H9 (cell line): ENCODE results near the gene EVI5. TPM values are rescaled to one million over a fixed set of nuclear protein-coding genes. Genes with fewer than 3 reads are reported as not detected.

Experiments used
- DNase-seq: peaks from one replicate; pipeline ENCODE4 v3.0.0-alpha.2; 2017
- H2AFZ ChIP-seq: one replicate; pipeline ENCODE4 v1.6.1; 2013; ENCODE audit warnings: mild to moderate bottlenecking, low read length, control low read depth, moderate library complexity
- H2AK5ac ChIP-seq: 2 replicates; pipeline ENCODE4 v1.6.1; 2013; ENCODE audit warnings: low read length, control low read depth, mixed read lengths; ENCODE audit not compliant: insufficient read length
- H2BK120ac ChIP-seq: one replicate; pipeline ENCODE4 v1.6.1; 2013; ENCODE audit warnings: low read depth, mild to moderate bottlenecking, low read length, control low read depth, inconsistent platforms; ENCODE audit not compliant: poor library complexity, severe bottlenecking
- H2BK12ac ChIP-seq: 2 replicates; pipeline ENCODE4 v1.6.1; 2013; ENCODE audit warnings: low read length, control low read depth, mixed read lengths, low read depth; ENCODE audit not compliant: insufficient read length
- H2BK15ac ChIP-seq: 2 replicates; pipeline ENCODE4 v1.6.1; 2013; ENCODE audit warnings: low read depth, low read length, control low read depth
- H2BK20ac ChIP-seq: one replicate; pipeline ENCODE4 v1.6.1; 2013; ENCODE audit warnings: low read depth, mild to moderate bottlenecking, low read length, control low read depth, inconsistent platforms; ENCODE audit not compliant: poor library complexity, severe bottlenecking
- H2BK5ac ChIP-seq: 2 replicates; pipeline ENCODE4 v1.6.1; 2013; ENCODE audit warnings: low read length, control low read depth, mixed read lengths; ENCODE audit not compliant: insufficient read length
- H3K14ac ChIP-seq: 2 replicates; pipeline ENCODE4 v1.6.1; 2013; ENCODE audit warnings: low read length, control low read depth; ENCODE audit not compliant: insufficient read depth
- H3K18ac ChIP-seq: 2 replicates; pipeline ENCODE4 v1.6.1; 2013; ENCODE audit warnings: low read depth, mild to moderate bottlenecking, mixed read lengths, low read length, control low read depth; ENCODE audit not compliant: insufficient read length
- H3K23ac ChIP-seq: 2 replicates; pipeline ENCODE4 v1.6.1; 2013; ENCODE audit warnings: low read length, control low read depth, mixed read lengths, low read depth; ENCODE audit not compliant: insufficient read length
- H3K23me2 ChIP-seq: 2 replicates; pipeline ENCODE4 v1.6.1; 2013; ENCODE audit warnings: low read depth, mild to moderate bottlenecking, mixed read lengths, low read length, control low read depth; ENCODE audit not compliant: insufficient read length, poor library complexity, severe bottlenecking
- H3K27ac ChIP-seq: 2 replicates; pipeline ENCODE4 v1.5.1; 2013; ENCODE audit warnings: low read length, control low read depth, mixed read lengths, low read depth; ENCODE audit not compliant: insufficient read length
- H3K27me3 ChIP-seq: 2 replicates; pipeline ENCODE4 v1.6.1; 2013; ENCODE audit warnings: low read length, control low read depth, inconsistent platforms; ENCODE audit not compliant: insufficient read depth
- H3K4ac ChIP-seq: 2 replicates; pipeline ENCODE4 v1.6.1; 2013; ENCODE audit warnings: low read depth, mild to moderate bottlenecking, control low read depth, inconsistent platforms, low read length, moderate library complexity
- H3K4me1 ChIP-seq: 2 replicates; pipeline ENCODE4 v1.6.1; 2013; ENCODE audit warnings: low read length, control low read depth, inconsistent platforms; ENCODE audit not compliant: insufficient read depth
- H3K4me2 ChIP-seq: 2 replicates; pipeline ENCODE4 v1.6.1; 2013; ENCODE audit warnings: low read length, control low read depth, mixed read lengths; ENCODE audit not compliant: insufficient read length, insufficient read depth
- H3K56ac ChIP-seq: 2 replicates; pipeline ENCODE4 v1.6.1; 2013; ENCODE audit warnings: low read depth, mild to moderate bottlenecking, mixed read lengths, low read length, control low read depth; ENCODE audit not compliant: insufficient read length
- H3K79me1 ChIP-seq: 2 replicates; pipeline ENCODE4 v1.6.1; 2013; ENCODE audit warnings: low read depth, mild to moderate bottlenecking, moderate library complexity, low read length, control low read depth, inconsistent platforms; ENCODE audit not compliant: insufficient read depth, poor library complexity, severe bottlenecking
- H3K79me2 ChIP-seq: 2 replicates; pipeline ENCODE4 v1.6.1; 2013; ENCODE audit warnings: low read length, control low read depth, inconsistent platforms; ENCODE audit not compliant: insufficient read depth
- H3K9ac ChIP-seq: 2 replicates; pipeline ENCODE4 v1.6.1; 2013; ENCODE audit warnings: low read length, control low read depth, mixed read lengths; ENCODE audit not compliant: insufficient read length; ENCODE audit errors: extremely low read depth
- H3K9me3 ChIP-seq: one replicate; pipeline ENCODE4 v1.6.1; 2013; ENCODE audit warnings: low read depth, low read length, inconsistent platforms; ENCODE audit not compliant: control insufficient read depth
- H3T11ph ChIP-seq: one replicate; pipeline ENCODE4 v1.6.1; 2013; ENCODE audit warnings: mild to moderate bottlenecking, low read length, control low read depth, inconsistent platforms
- H4K20me1 ChIP-seq: one replicate; pipeline ENCODE4 v1.6.1; 2013; ENCODE audit not compliant: control insufficient read depth, insufficient read length, insufficient read depth
- H4K5ac ChIP-seq: 2 replicates; pipeline ENCODE4 v1.6.1; 2013; ENCODE audit warnings: low read depth, mild to moderate bottlenecking, mixed read lengths, low read length, control low read depth; ENCODE audit not compliant: insufficient read length
- H4K8ac ChIP-seq: replicated peaks from 2 replicates; pipeline ENCODE4 v1.6.1; 2013; ENCODE audit warnings: low read length, control low read depth, mixed read lengths, low read depth; ENCODE audit not compliant: insufficient read length
- H4K91ac ChIP-seq: 2 replicates; pipeline ENCODE4 v1.6.1; 2013; ENCODE audit warnings: low read depth, mild to moderate bottlenecking, moderate library complexity, mixed read lengths, low read length, control low read depth; ENCODE audit not compliant: insufficient read length
- H3K27ac Mint-ChIP-seq, 3 experiments: 2 replicates in 2 of 3; 3 replicates in 1 of 3; pipeline ENCODE4 v1.8.0; 2020 to 2021; ENCODE audit warnings: mixed read lengths in 3 of 3, mild to moderate bottlenecking in 1 of 3, moderate library complexity in 1 of 3
- H3K27me3 Mint-ChIP-seq: 2 replicates; pipeline ENCODE4 v1.8.0; 2021; ENCODE audit warnings: low read depth, mild to moderate bottlenecking, moderate library complexity, mixed read lengths
- H3K36me3 Mint-ChIP-seq, 3 experiments: 2 replicates in 2 of 3; 3 replicates in 1 of 3; pipeline ENCODE4 v1.8.0; 2020 to 2021; ENCODE audit warnings: low read depth in 3 of 3, mixed read lengths in 3 of 3; ENCODE audit not compliant: insufficient read depth in 1 of 3
- H3K4me1 Mint-ChIP-seq, 2 experiments: 2 replicates each; pipeline ENCODE4 v1.8.0; 2020; ENCODE audit warnings: mixed read lengths in 2 of 2
- H3K4me3 Mint-ChIP-seq, 2 experiments: 2 replicates in 1 of 2; 3 replicates in 1 of 2; pipeline ENCODE4 v1.8.0; 2020 to 2021; ENCODE audit warnings: mild to moderate bottlenecking in 2 of 2, mixed read lengths in 2 of 2, moderate library complexity in 1 of 2
- H3K9me3 Mint-ChIP-seq, 2 experiments: 2 replicates in 1 of 2; 3 replicates in 1 of 2; pipeline ENCODE4 v1.8.0; 2020; ENCODE audit warnings: mild to moderate bottlenecking in 2 of 2, mixed read lengths in 2 of 2, moderate library complexity in 1 of 2
- WGBS: extraction: QIAGEN DNeasy Blood & Tissue Kit; methylation state at CpG from one replicate; pipeline ENCODE4 v1.1.7; 2013; ENCODE audit warnings: missing lambda C conversion rate, low lambda C conversion rate, mixed read lengths; ENCODE audit not compliant: insufficient read length; ENCODE audit errors: extremely low coverage; 5-methylcytosine and 5-hydroxymethylcytosine counted together
- total RNA-seq: library from RNA; stranded (reverse); gene quantifications from 2 replicates; pipeline ENCODE4 v1.2.1, GENCODE V29; 2021
- TF ChIP-seq, protein P1 (sequence below): fragments of 200-600 bp; sonication (generic); conservative IDR thresholded peaks from 3 replicates; pipeline ENCODE4 v1.8.0; 2021; ENCODE audit warnings: antibody characterized with exemption, mild to moderate bottlenecking

The EVI5 gene
- total RNA-seq, 1 experiment from 2014 or later = 9.7 TPM

- Histone ChIP-seq H3K23ac (no peak overlapping the region), H4K91ac (no peak overlapping the region), H3K9ac (no peak overlapping the region), H3K4ac (no peak overlapping the region), H3K4me1 (no peaks in the 10 kb centered on the region), H3K18ac (no peak overlapping the region), H4K5ac (no peak overlapping the region), H3T11ph (no peak overlapping the region), H2BK20ac (no peak overlapping the region), H2AFZ (no peak overlapping the region), H2AK5ac (no peak overlapping the region), H3K14ac (no peak overlapping the region), H3K4me2 (no peak overlapping the region), H3K9me3 (no peaks in the 10 kb centered on the region), H3K56ac (no peak overlapping the region), H3K27me3 (no peaks in the 10 kb centered on the region), H2BK15ac (no peak overlapping the region), H2BK12ac (no peak overlapping the region), H3K79me1 (no peaks in the 10 kb centered on the region), H2BK120ac (no peak overlapping the region), H3K23me2 (no peaks in the 10 kb centered on the region), H4K8ac (no peak overlapping the region), H2BK5ac (no peak overlapping the region), H4K20me1 (no peaks in the 10 kb centered on the region), H3K27ac (no peak overlapping the region), H3K79me2 (no peaks in the 10 kb centered on the region)
- no CpG with 5 or more reads among the region's 2 CpGs for WGBS
- TF ChIP-seq, protein P1, sequence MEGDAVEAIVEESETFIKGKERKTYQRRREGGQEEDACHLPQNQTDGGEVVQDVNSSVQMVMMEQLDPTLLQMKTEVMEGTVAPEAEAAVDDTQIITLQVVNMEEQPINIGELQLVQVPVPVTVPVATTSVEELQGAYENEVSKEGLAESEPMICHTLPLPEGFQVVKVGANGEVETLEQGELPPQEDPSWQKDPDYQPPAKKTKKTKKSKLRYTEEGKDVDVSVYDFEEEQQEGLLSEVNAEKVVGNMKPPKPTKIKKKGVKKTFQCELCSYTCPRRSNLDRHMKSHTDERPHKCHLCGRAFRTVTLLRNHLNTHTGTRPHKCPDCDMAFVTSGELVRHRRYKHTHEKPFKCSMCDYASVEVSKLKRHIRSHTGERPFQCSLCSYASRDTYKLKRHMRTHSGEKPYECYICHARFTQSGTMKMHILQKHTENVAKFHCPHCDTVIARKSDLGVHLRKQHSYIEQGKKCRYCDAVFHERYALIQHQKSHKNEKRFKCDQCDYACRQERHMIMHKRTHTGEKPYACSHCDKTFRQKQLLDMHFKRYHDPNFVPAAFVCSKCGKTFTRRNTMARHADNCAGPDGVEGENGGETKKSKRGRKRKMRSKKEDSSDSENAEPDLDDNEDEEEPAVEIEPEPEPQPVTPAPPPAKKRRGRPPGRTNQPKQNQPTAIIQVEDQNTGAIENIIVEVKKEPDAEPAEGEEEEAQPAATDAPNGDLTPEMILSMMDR = no peak
- H3K4me1 Mint-ChIP-seq = peaks cover 4% of the 10 kb centered on the region in 2 experiments; a peak in 1 of 4 replicates
- no peak overlapping the region for H3K4me3 Mint-ChIP-seq
- H3K27ac Mint-ChIP-seq = no peak overlapping the region
- no peaks in the 10 kb centered on the region for H3K27me3 Mint-ChIP-seq
- H3K9me3 Mint-ChIP-seq = no peaks in the 10 kb centered on the region; a peak in 1 of 5 replicates
- no peaks in the 10 kb centered on the region for H3K36me3 Mint-ChIP-seq
- DNase-seq = no peak
Observed at GRCh38 chr1:92536980-92537884, 247.7 kb downstream of the EVI5 start.
